K562 (cell line): ENCODE data around the gene ABR.

Experiments used
- CTCF ChIP-seq, 3 experiments: IDR thresholded peaks in 2 of 3; conservative IDR thresholded peaks in 1 of 3; 2 replicates each; pipeline ENCODE4 v1.5.1; 2011 to 2012; ENCODE audit warnings: low read length in 3 of 3, mild to moderate bottlenecking in 3 of 3, control low read depth in 2 of 3, improper control_type of control experiment in 1 of 3, inconsistent platforms in 1 of 3, low read depth in 1 of 3, mixed read lengths in 1 of 3, moderate library complexity in 1 of 3; ENCODE audit not compliant: insufficient read depth in 2 of 3
- ELF1 ChIP-seq: fragments of 200-800 bp; sonication (Bioruptor generic); IDR thresholded peaks from 2 replicates; pipeline ENCODE4 v1.6.1; 2016; ENCODE audit warnings: missing genetic modification characterization, missing compliant biosample characterization
- ELF4 ChIP-seq: fragments of 450-650 bp; formaldehyde crosslinking; IDR thresholded peaks from 2 replicates; pipeline ENCODE4 v1.4.0; 2022; ENCODE audit warnings: missing genetic modification characterization
- LARP7 ChIP-seq: fragments of 450-650 bp; IDR thresholded peaks from 2 replicates; pipeline ENCODE4 v1.6.1; 2016
- SIN3A ChIP-seq, 2 experiments: fragments of 150-350 bp in 1 of 2; IDR thresholded peaks; 2 replicates each; pipeline ENCODE4 v1.6.1; 2011 to 2016; ENCODE audit warnings: borderline replicate concordance in 2 of 2, low read depth in 2 of 2, low read length in 2 of 2, mild to moderate bottlenecking in 2 of 2, moderate library complexity in 2 of 2; ENCODE audit not compliant: control insufficient read depth in 1 of 2
- SPI1 ChIP-seq: IDR thresholded peaks from 2 replicates; pipeline ENCODE4 v1.6.1; 2011; ENCODE audit warnings: low read depth, low read length, control low read depth, borderline replicate concordance
- TARDBP ChIP-seq: fragments of 450-650 bp; IDR thresholded peaks from 2 replicates; pipeline ENCODE4 v1.6.1; 2016
- TBP ChIP-seq: optimal IDR thresholded peaks from 2 replicates; pipeline ENCODE3; 2011; ENCODE audit warnings: low read depth, low read length, improper control_type of control experiment
- ZBTB33 ChIP-seq: sonication (generic); formaldehyde crosslinking; IDR thresholded peaks from 2 replicates; pipeline ENCODE4 v1.8.1; 2023; ENCODE audit warnings: mild to moderate bottlenecking, missing genetic modification reagents
- ZNF232 ChIP-seq: sonication (generic); formaldehyde crosslinking; IDR thresholded peaks from 2 replicates; pipeline ENCODE4 v1.8.0; 2022; ENCODE audit warnings: mild to moderate bottlenecking, missing genetic modification reagents
- ZNF707 ChIP-seq: fragments of 250-450 bp; sonication (Bioruptor Pico); conservative IDR thresholded peaks from 2 replicates; pipeline ENCODE4 v1.8.0; 2022; ENCODE audit warnings: inconsistent platforms, mild to moderate bottlenecking, moderate library complexity

- TF ChIP-seq ZNF232 (CRISPR knock-in tag) (no peak), CTCF (IDR thresholded peaks at IDR 0.05 in 2 of 3, conservative IDR thresholded peaks at IDR 0.05 in 1 of 3; ENCODE audit: insufficient read depth in 2 of 3, low read depth in 1 of 3, low read length in 3 of 3) (no peak), SPI1 (no peak), SIN3A (IDR thresholded peaks at IDR 0.05; ENCODE audit: borderline replicate concordance in 2 of 2, control insufficient read depth in 1 of 2, low read depth in 2 of 2, low read length in 2 of 2) (no peak), ZBTB33 (no peak), ELF1 (no peak), ELF4 (CRISPR knock-in tag) (no peak), LARP7 (no peak), TARDBP (no peak), ZNF707 (CRISPR knock-in tag) (no peak), TBP (no peak)
Observed at GRCh38 chr17:968812-969730, 210.7 kb downstream of the ABR start.
